SK-N-SH (cell line): ENCODE data around the gene DLG4. TPM values are rescaled to one million over a fixed set of nuclear protein-coding genes. Genes with fewer than 3 reads are reported as not detected.

ENCODE experiments used
- CTCF ChIA-PET: fragments of 300-600, 350-600 bp; formaldehyde crosslinking; extraction: SDS; loops from one replicate; lab custom pipeline; 2021; lab: Yijun Ruan, JAX
- POLR2A ChIA-PET: fragments of 350-600 bp; sonication (Branson Sonifier 250); formaldehyde crosslinking; extraction: SDS; loops from one replicate; lab custom pipeline; 2020; ENCODE audit warnings: antibody characterized with exemption, inconsistent platforms; lab: Yijun Ruan, JAX
- DNase-seq: peaks from one replicate; pipeline ENCODE4 v3.0.0; 2012
- H2AFZ ChIP-seq: fragments of 200-600 bp; sonication (generic); 2 replicates; pipeline ENCODE4 v1.8.1; 2016; ENCODE audit warnings: antibody characterized with exemption, mild to moderate bottlenecking, low read depth
- H3F3A ChIP-seq: fragments of 200-600 bp; sonication (generic); replicated peaks from 2 replicates; pipeline ENCODE3; 2016; ENCODE audit warnings: antibody characterized with exemption, mild to moderate bottlenecking; ENCODE audit not compliant: insufficient read depth
- H3K27ac ChIP-seq, 2 experiments: fragments of 200-500 bp in 1 of 2; fragments of 200-600 bp in 1 of 2; sonication (Bioruptor generic) in 1 of 2; sonication (generic), shearing (Covaris generic) in 1 of 2; 2 replicates each; pipeline versions ENCODE4 v1.5.1 to v1.6.1; 2014 to 2016; ENCODE audit warnings: low read depth in 2 of 2, inconsistent platforms in 1 of 2, low read length in 1 of 2, mild to moderate bottlenecking in 1 of 2, mixed read lengths in 1 of 2
- H3K27me3 ChIP-seq: fragments of 200-600 bp; sonication (generic), shearing (Covaris generic); 2 replicates; pipeline ENCODE4 v1.6.1; 2016; ENCODE audit warnings: mixed run types; ENCODE audit not compliant: insufficient read depth
- H3K36me3 ChIP-seq, 2 experiments: fragments of 200-500 bp in 1 of 2; fragments of 200-600 bp in 1 of 2; sonication (Bioruptor generic) in 1 of 2; sonication (generic) in 1 of 2; replicated peaks in 1 of 2; 2 replicates each; pipeline versions ENCODE3 to v1.5.1; 2014 to 2016; ENCODE audit warnings: low read length in 1 of 2, mild to moderate bottlenecking in 1 of 2; ENCODE audit not compliant: insufficient read depth in 2 of 2, control insufficient read depth in 1 of 2
- H3K4me1 ChIP-seq, 2 experiments: fragments of 200-500 bp in 1 of 2; fragments of 200-600 bp in 1 of 2; sonication (Bioruptor generic) in 1 of 2; sonication (generic), shearing (Covaris generic) in 1 of 2; 2 replicates each; pipeline versions ENCODE4 v1.5.1 to v1.6.1; 2014 to 2016; ENCODE audit warnings: low read depth in 1 of 2, low read length in 1 of 2, mixed run types in 1 of 2; ENCODE audit not compliant: insufficient read depth in 2 of 2, control insufficient read depth in 1 of 2
- H3K4me2 ChIP-seq: fragments of 200-600 bp; sonication (generic), shearing (Covaris generic); 2 replicates; pipeline ENCODE4 v1.6.1; 2017; ENCODE audit warnings: mixed run types
- H3K4me3 ChIP-seq, 2 experiments: fragments of 200-500 bp in 1 of 2; fragments of 200-600 bp in 1 of 2; sonication (Bioruptor generic) in 1 of 2; sonication (generic), shearing (Covaris generic) in 1 of 2; 2 replicates each; pipeline versions ENCODE4 v1.5.1 to v1.8.1; 2014 to 2016; ENCODE audit warnings: low read depth in 2 of 2, inconsistent platforms in 1 of 2, low read length in 1 of 2, mild to moderate bottlenecking in 1 of 2, mixed read lengths in 1 of 2, moderate library complexity in 1 of 2
- H3K79me2 ChIP-seq: fragments of 200-600 bp; sonication (generic); 2 replicates; pipeline ENCODE4 v1.8.1; 2017; ENCODE audit warnings: mild to moderate bottlenecking; ENCODE audit not compliant: insufficient read depth
- H3K9ac ChIP-seq: fragments of 200-600 bp; sonication (generic); 2 replicates; pipeline ENCODE4 v1.6.1; 2017; ENCODE audit warnings: mixed run types
- H3K9me2 ChIP-seq: fragments of 200-600 bp; sonication (generic); 2 replicates; pipeline ENCODE4 v1.6.1; 2017; ENCODE audit warnings: mixed run types
- H3K9me3 ChIP-seq: fragments of 200-600 bp; sonication (generic); 2 replicates; pipeline ENCODE4 v1.6.1; 2017; ENCODE audit warnings: mixed run types, mild to moderate bottlenecking, moderate library complexity
- H4K20me1 ChIP-seq: fragments of 200-600 bp; sonication (generic); 2 replicates; pipeline ENCODE4 v1.6.1; 2017; ENCODE audit warnings: mild to moderate bottlenecking, mixed run types; ENCODE audit not compliant: insufficient read depth
- CHD2 ChIP-seq: fragments of 150-350 bp; IDR thresholded peaks from 2 replicates; pipeline ENCODE4 v1.6.1; 2018; ENCODE audit warnings: low read length; ENCODE audit not compliant: partially characterized antibody
- ELF1 ChIP-seq: IDR thresholded peaks from 2 replicates; pipeline ENCODE4 v1.4.0; 2012
- EP300 ChIP-seq, 2 experiments: IDR thresholded peaks; 2 replicates each; pipeline versions ENCODE4 v1.4.0 to v1.6.1; 2012; ENCODE audit warnings: borderline replicate concordance in 1 of 2, low read depth in 1 of 2, low read length in 1 of 2
- EZH2phosphoT487 ChIP-seq: fragments of 200-600 bp; sonication (generic); IDR thresholded peaks from 2 replicates; pipeline ENCODE4 v1.6.1; 2017; ENCODE audit warnings: low read depth, mixed run types, mild to moderate bottlenecking, antibody characterized with exemption, moderate library complexity, borderline replicate concordance
- FOXJ3 ChIP-seq: sonication (generic); formaldehyde crosslinking; IDR thresholded peaks from 2 replicates; pipeline ENCODE4 v1.5.1; 2020; ENCODE audit warnings: mild to moderate bottlenecking, missing genetic modification reagents
- FOXM1 ChIP-seq: IDR thresholded peaks from 2 replicates; pipeline ENCODE4 v1.4.0; 2012; ENCODE audit warnings: low read depth, mild to moderate bottlenecking
- GABPA ChIP-seq: IDR thresholded peaks from 2 replicates; pipeline ENCODE4 v1.4.0; 2012; ENCODE audit warnings: low read depth, mild to moderate bottlenecking
- GATA2 ChIP-seq: sonication (generic); formaldehyde crosslinking; IDR thresholded peaks from 2 replicates; pipeline ENCODE4 v1.5.0; 2020; ENCODE audit warnings: mild to moderate bottlenecking, missing genetic modification reagents
- IRF3 ChIP-seq: fragments of 150-350 bp; IDR thresholded peaks from 2 replicates; pipeline ENCODE4 v1.6.1; 2016; ENCODE audit warnings: mild to moderate bottlenecking, low read depth, low read length
- MAX ChIP-seq: IDR thresholded peaks from 2 replicates; pipeline ENCODE4 v1.4.0; 2012; ENCODE audit warnings: low read depth
- MEF2A ChIP-seq: IDR thresholded peaks from 2 replicates; pipeline ENCODE4 v1.4.0; 2012; ENCODE audit warnings: low read depth, borderline replicate concordance
- MXI1 ChIP-seq: IDR thresholded peaks from 2 replicates; pipeline ENCODE4 v1.6.1; 2012; ENCODE audit warnings: mild to moderate bottlenecking, low read depth, low read length, improper control_type of control experiment
- NFIC ChIP-seq: IDR thresholded peaks from 2 replicates; pipeline ENCODE4 v1.4.0; 2012; ENCODE audit warnings: borderline replicate concordance
- NRF1 ChIP-seq: IDR thresholded peaks from 2 replicates; pipeline ENCODE4 v1.6.1; 2012; ENCODE audit warnings: low read depth, mild to moderate bottlenecking, low read length
- PBX3 ChIP-seq: IDR thresholded peaks from 2 replicates; pipeline ENCODE4; 2012
- POLR2AphosphoS5 ChIP-seq: IDR thresholded peaks from 2 replicates; pipeline ENCODE4 v1.6.1; 2012; ENCODE audit warnings: low read depth, low read length
- RAD21 ChIP-seq: IDR thresholded peaks from 2 replicates; pipeline ENCODE4 v1.6.1; 2012; ENCODE audit warnings: mild to moderate bottlenecking, low read length
- RCOR1 ChIP-seq: fragments of 150-350 bp; IDR thresholded peaks from 2 replicates; pipeline ENCODE4 v1.6.1; 2017; ENCODE audit warnings: antibody characterized with exemption, low read length
- REST ChIP-seq: IDR thresholded peaks from 2 replicates; pipeline ENCODE4 v1.6.1; 2012; ENCODE audit warnings: mild to moderate bottlenecking, low read depth, low read length, moderate library complexity
- RXRA ChIP-seq: IDR thresholded peaks from 2 replicates; pipeline ENCODE4 v1.4.0; 2012; ENCODE audit warnings: low read depth, mild to moderate bottlenecking, borderline replicate concordance
- SIN3A ChIP-seq: IDR thresholded peaks from 2 replicates; pipeline ENCODE4 v1.6.1; 2012; ENCODE audit warnings: low read depth, mild to moderate bottlenecking, low read length, moderate library complexity, borderline replicate concordance
- TAF1 ChIP-seq: IDR thresholded peaks from 2 replicates; pipeline ENCODE4 v1.6.1; 2012; ENCODE audit warnings: low read depth, mild to moderate bottlenecking, low read length, moderate library complexity, borderline replicate concordance
- TCF12 ChIP-seq: IDR thresholded peaks from 2 replicates; pipeline ENCODE4 v1.4.0; 2012
- TEAD4 ChIP-seq: IDR thresholded peaks from 2 replicates; pipeline ENCODE4 v1.4.0; 2012; ENCODE audit warnings: mild to moderate bottlenecking, borderline replicate concordance; ENCODE audit not compliant: insufficient read depth
- USF1 ChIP-seq: IDR thresholded peaks from 2 replicates; pipeline ENCODE4 v1.4.0; 2012; ENCODE audit warnings: low read depth, borderline replicate concordance
- YY1 ChIP-seq: IDR thresholded peaks from 2 replicates; pipeline ENCODE4 v1.4.0; 2012; ENCODE audit warnings: low read depth, mild to moderate bottlenecking
- WGBS: methylation state at CpG from one replicate; pipeline ENCODE4 v1.1.6; 2017; ENCODE audit warnings: low lambda C conversion rate; 5-methylcytosine and 5-hydroxymethylcytosine counted together
- polyA plus RNA-seq, 3 experiments: library from polyadenylated mRNA; depleted of rRNA; stranded (reverse); fragments of >200 nt; gene quantifications; 2 replicates each; pipeline ENCODE4 v1.2.3, GENCODE V29; 2012

Gene DLG4
- polyA plus RNA-seq, 1 of the 3 experiments (the other 2 are of a cell fraction) = 30.5 TPM

GRCh38 chr17:7241783-7242716 is 22.4 kb upstream of the DLG4 start, which contains the start of gene GABARAP:
Gene GABARAP, minus strand, starts transcription at chr17:7242449. Its CDS starts 119 bp downstream, at chr17:7242330.
- DNase-seq = peak; percentile 86
- TF ChIP-seq NRF1 = no peak
- peak; percentile 52 for TF ChIP-seq NFIC
- no peak; the same call in 1 of the 2 replicates for TF ChIP-seq MAX
- TF ChIP-seq MEF2A = no peak; the same call in 1 of the 2 replicates
- TF ChIP-seq EP300 (IDR thresholded peaks at IDR 0.05; ENCODE audit: borderline replicate concordance in 1 of 2, low read depth in 1 of 2, low read length in 1 of 2) = no peak; a peak in 1 of 4 replicates
- TF ChIP-seq MXI1 = 0 out of 2 replicates have a peak, but pooled peaks have one; percentile 47
- no peak for TF ChIP-seq RXRA
- TF ChIP-seq GABPA = peak; percentile 49; the same call in 1 of the 2 replicates
- TF ChIP-seq ELF1 = peak; percentile 94
- TF ChIP-seq REST = no peak
- TF ChIP-seq YY1 = no peak
- no peak for TF ChIP-seq RAD21
- no peak for TF ChIP-seq TEAD4
- no peak for TF ChIP-seq FOXM1
- peak; percentile 84 for TF ChIP-seq USF1
- peak; percentile 68 for TF ChIP-seq SIN3A
- TF ChIP-seq PBX3 = peak; percentile 78
- no peak for TF ChIP-seq FOXJ3 (CRISPR knock-in tag)
- TF ChIP-seq IRF3 = no peak
- no peak for TF ChIP-seq TCF12
- TF ChIP-seq EZH2phosphoT487 = no peak
- TF ChIP-seq CHD2 = peak; percentile 94
- TF ChIP-seq TAF1 = peak; percentile 25
- no peak for TF ChIP-seq RCOR1
- no peak; the same call in none of the 2 replicates for TF ChIP-seq POLR2AphosphoS5
- TF ChIP-seq GATA2 (CRISPR knock-in tag) = no peak
- Histone ChIP-seq H4K20me1 (peaks cover 5% of the 10 kb centered on the region; the same call in 1 of the 2 replicates), H3F3A (peaks cover 47% of the 10 kb centered on the region), H3K27ac (peak within 1 kb of the TSS; percentile 88 to 99), H3K79me2 (peaks cover 57% of the 10 kb centered on the region), H3K27me3 (no peaks in the 10 kb centered on the region), H3K4me3 (peak within 1 kb of the TSS; percentile 80 to 98), H3K4me1 (peaks cover 16 to 24% of the 10 kb centered on the region in 2 experiments), H3K9me3 (no peaks in the 10 kb centered on the region), H3K9me2 (no peaks in the 10 kb centered on the region), H2AFZ (peak within 1 kb of the TSS; percentile 54), H3K9ac (peak within 1 kb of the TSS; percentile 97), H3K36me3 (peaks cover 34 to 46% of the 10 kb centered on the region in 2 experiments), H3K4me2 (peak within 1 kb of the TSS; percentile 79)
- ChIA-PET CTCF (interaction anchor here (0.6 to 5.6 kb wide), 11 partner anchors 9 to 319 kb away, joined by 3 to 35 read pairs (median 5); partner anchors contain the start of genes ACADVL, CTDNEP1, DLG4 and ELP5), POLR2A (interaction anchor here (0.6 to 1.8 kb wide), 7 partner anchors 8 to 342 kb away, joined by 3 to 7 read pairs (median 5); partner anchors contain the start of genes ACADVL, CTDNEP1, DLG4 and DVL2)
- WGBS = under 1% methylated on average over 43 of the region's 62 CpGs
